ENCODE data around the gene SMYD1.

DNA sequence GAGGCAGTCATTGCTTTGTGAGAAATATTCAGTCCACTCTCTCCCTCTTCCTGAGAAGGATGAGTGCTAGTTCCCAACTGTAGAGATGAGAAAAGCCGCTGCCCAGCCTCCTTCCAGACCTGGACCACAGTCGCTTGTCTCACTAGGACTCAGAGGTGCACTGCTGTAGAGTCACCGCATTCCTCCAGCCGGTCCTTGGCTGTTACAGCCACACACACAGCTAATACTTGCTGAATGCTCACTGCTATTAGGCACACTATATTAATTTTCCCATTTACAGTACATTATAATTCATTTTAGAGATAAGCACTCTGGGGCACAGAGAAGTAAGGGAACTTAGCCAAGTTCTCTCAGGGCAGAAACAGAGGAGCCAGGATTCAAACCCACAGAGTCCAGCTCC lies 70.2 kb downstream of the SMYD1 start:
- TF ChIP-seq, protein P1, sequence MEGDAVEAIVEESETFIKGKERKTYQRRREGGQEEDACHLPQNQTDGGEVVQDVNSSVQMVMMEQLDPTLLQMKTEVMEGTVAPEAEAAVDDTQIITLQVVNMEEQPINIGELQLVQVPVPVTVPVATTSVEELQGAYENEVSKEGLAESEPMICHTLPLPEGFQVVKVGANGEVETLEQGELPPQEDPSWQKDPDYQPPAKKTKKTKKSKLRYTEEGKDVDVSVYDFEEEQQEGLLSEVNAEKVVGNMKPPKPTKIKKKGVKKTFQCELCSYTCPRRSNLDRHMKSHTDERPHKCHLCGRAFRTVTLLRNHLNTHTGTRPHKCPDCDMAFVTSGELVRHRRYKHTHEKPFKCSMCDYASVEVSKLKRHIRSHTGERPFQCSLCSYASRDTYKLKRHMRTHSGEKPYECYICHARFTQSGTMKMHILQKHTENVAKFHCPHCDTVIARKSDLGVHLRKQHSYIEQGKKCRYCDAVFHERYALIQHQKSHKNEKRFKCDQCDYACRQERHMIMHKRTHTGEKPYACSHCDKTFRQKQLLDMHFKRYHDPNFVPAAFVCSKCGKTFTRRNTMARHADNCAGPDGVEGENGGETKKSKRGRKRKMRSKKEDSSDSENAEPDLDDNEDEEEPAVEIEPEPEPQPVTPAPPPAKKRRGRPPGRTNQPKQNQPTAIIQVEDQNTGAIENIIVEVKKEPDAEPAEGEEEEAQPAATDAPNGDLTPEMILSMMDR (IDR thresholded peaks at IDR 0.05) = no peak
- TF ChIP-seq POLR2A (IDR thresholded peaks at IDR 0.05) (no peak), POLR2AphosphoS5 (IDR thresholded peaks at IDR 0.05) (no peak)

Measured in upper lobe of left lung (tissue), 4 donors.